ENCODE results near the gene GNGT2.
A peak's percentile ranks its signal among the peaks of the same experiment; 100 is the strongest.

The GNGT2 gene

GRCh38 chr17:49230636-49231562 is 20.5 kb upstream of the GNGT2 start, which contains the start of gene PHOSPHO1:
TSS of gene PHOSPHO1 (minus strand) at chr17:49230787. CDS start at chr17:49226691, 4,096 bp downstream.
- peak; percentile 89 for DNase-seq (ENCODE audit: low read depth)
- TF ChIP-seq, protein P1, sequence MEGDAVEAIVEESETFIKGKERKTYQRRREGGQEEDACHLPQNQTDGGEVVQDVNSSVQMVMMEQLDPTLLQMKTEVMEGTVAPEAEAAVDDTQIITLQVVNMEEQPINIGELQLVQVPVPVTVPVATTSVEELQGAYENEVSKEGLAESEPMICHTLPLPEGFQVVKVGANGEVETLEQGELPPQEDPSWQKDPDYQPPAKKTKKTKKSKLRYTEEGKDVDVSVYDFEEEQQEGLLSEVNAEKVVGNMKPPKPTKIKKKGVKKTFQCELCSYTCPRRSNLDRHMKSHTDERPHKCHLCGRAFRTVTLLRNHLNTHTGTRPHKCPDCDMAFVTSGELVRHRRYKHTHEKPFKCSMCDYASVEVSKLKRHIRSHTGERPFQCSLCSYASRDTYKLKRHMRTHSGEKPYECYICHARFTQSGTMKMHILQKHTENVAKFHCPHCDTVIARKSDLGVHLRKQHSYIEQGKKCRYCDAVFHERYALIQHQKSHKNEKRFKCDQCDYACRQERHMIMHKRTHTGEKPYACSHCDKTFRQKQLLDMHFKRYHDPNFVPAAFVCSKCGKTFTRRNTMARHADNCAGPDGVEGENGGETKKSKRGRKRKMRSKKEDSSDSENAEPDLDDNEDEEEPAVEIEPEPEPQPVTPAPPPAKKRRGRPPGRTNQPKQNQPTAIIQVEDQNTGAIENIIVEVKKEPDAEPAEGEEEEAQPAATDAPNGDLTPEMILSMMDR (IDR thresholded peaks at IDR 0.05; ENCODE audit: insufficient read depth, low read depth, low read length, missing control alignments): no peak
- H3K4me3 ChIP-seq (ENCODE audit: low read depth, low read length): peak within 1 kb of the TSS; percentile 61

DNA sequence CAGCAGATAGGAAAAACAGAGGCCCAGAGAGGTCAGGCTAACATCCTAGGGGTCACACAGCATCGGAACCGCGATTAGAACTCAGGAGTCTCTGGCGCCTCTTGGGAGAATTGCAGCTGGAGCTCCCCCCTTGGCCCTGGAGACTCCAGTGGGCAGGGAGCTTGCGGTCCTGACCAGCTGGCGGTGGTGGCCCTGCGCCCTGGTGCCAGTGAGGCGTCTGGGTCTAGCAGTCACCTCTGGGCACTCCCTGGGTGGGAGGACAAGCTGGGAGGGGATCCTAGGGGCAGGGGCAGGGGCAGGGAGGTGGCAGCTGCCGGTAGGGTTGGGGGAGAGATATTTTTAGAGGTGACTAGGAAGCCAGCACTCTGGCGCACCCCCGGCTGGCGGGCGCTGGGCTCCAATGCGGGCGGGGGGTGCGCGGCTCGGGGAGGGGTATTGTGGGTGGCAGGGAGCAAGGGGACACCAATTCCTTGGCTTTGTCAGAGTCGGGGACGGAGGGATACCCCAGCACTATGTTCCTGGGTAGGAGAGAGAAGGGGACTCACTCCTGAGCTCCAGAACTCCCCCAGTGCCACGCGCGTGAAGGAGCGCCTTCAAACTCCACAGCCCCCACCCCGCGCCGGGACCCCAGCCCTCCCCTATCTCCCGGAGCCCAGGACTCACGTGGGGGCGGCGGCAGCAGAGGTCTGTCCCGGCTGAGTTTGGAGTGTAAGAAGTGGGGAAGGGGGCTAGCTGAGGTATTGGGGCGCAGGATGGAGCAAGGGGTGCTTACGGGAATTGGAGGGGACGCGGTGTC is 19.6 kb upstream of the GNGT2 start:
- H3K4me3 ChIP-seq (ENCODE audit: low read depth, low read length): peak overlapping the region; percentile 61
- TF ChIP-seq, protein P1 (IDR thresholded peaks at IDR 0.05; ENCODE audit: insufficient read depth, low read depth, low read length, missing control alignments): no peak

DNA sequence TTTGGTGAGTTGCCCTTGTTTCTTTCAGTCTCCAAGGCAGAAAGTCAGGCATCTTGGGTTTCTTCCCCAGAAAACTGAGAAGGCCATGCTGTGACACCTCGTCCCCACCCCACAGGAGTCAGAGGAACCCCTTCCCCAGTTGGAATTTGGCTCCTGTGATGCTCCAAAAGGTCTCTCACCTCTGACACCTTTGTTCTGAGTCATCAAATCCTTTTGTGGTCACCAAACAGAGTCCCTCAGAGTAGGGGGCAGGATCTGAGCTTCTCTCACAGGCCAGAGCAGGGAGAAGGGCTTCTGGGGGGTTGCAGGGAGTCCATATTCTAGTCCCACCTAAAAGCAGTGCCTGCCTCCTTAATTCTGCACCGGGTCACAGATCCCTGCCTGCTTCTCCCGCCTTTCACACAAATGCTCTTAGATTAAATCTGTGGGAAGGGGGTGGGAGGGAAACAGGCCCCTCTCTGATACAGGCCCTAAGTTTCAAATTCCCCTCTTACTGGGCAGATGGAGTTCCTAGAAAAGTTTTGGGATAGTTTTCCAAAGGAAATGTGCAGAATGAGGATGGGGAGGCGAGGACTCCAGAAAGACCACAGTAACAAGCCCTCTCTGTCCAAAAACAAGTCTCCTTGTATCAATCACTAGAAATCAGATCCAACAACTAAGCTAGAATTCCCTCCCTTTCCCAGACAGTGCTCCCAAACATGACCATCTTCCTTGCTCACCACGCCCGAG is 18.9 kb upstream of the GNGT2 start:
- no peak for DNase-seq (ENCODE audit: low read depth)
- H3K4me3 ChIP-seq (ENCODE audit: low read depth, low read length): no peak overlapping the region
- TF ChIP-seq, protein P1 (IDR thresholded peaks at IDR 0.05; ENCODE audit: insufficient read depth, low read depth, low read length, missing control alignments): no peak

More for the DNA sequence above, 19.6 kb upstream of the GNGT2 start:
- DNase-seq (ENCODE audit: low read depth): no peak

- peak; percentile 88 for DNase-seq (ENCODE audit: low read depth)
- H3K4me3 ChIP-seq (ENCODE audit: low read depth, low read length): no peak overlapping the region
- TF ChIP-seq, protein P1 (IDR thresholded peaks at IDR 0.05; ENCODE audit: insufficient read depth, low read depth, low read length, missing control alignments): peak; percentile 87
Measured at GRCh38 chr17:49227436-49228261, 17.3 kb upstream of the GNGT2 start.

DNA sequence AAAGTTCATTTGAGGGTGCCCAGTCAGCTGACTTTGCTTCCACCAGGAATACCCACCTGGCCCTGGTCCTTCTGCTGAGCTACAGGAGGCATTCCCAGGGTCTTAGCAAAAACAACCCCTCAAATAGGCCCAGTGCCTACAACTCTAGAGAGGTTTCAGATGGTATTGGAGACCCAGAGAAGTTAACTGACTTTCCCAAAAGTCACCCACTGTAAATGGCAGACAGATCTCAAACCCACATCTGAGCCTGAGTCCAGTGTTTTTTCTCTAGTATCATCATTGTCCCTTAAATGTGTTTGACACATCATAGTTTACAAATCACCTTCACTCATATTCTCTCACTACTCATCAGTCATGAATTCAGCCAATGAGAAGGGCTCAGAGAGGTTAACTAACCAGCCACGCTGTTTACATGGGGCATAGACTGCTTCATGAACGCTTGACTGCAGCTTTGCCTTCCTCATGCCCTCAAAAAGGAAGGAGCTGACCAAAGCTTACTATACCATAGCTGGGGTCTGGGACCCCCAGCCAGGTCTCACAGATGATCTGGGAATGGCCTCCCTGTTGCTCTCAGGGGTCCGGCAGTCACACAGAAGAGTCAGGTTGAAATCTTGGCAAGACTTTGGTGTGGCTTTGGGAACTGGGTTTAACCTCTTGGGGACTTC is 16.5 kb upstream of the GNGT2 start:
- H3K4me3 ChIP-seq (ENCODE audit: low read depth, low read length): no peak overlapping the region
- no peak for DNase-seq (ENCODE audit: low read depth)
- TF ChIP-seq, protein P1 (IDR thresholded peaks at IDR 0.05; ENCODE audit: insufficient read depth, low read depth, low read length, missing control alignments): no peak
